A549 (cell line): Measurements from ENCODE around the gene PTCH2.

Source experiments
- EP300 ChIP-seq, 2 experiments: fragments of >200 bp; sonication (Bioruptor Twin); formaldehyde crosslinking; IDR thresholded peaks; 2 replicates in 1 of 2; 3 replicates in 1 of 2; pipeline ENCODE4 v1.6.1; 2016 to 2017
- ZC3H11A ChIP-seq: fragments of 450-650 bp; IDR thresholded peaks from 2 replicates; pipeline ENCODE4 v1.6.1; 2014; ENCODE audit warnings: antibody characterized with exemption, mild to moderate bottlenecking
- ZSCAN20 ChIP-seq: fragments of 250-450 bp; sonication (Bioruptor Pico); IDR thresholded peaks from 2 replicates; pipeline ENCODE4 v1.8.0; 2022; ENCODE audit warnings: mild to moderate bottlenecking, moderate library complexity

- TF ChIP-seq ZC3H11A (no peak), EP300 (IDR thresholded peaks at IDR 0.05) (no peak), ZSCAN20 (CRISPR knock-in tag) (no peak)
These were observed 10.9 kb downstream of the PTCH2 start for GRCh38 chr1:44832056-44832705.
